GM19240 (cell line): Measurements from ENCODE around the gene ANKMY1.

Source experiments
- DNase-seq: peaks from one replicate; pipeline ENCODE4 v3.0.0; 2011; ENCODE audit warnings: low spot score; ENCODE audit not compliant: insufficient read length

The ANKMY1 gene

DNA sequence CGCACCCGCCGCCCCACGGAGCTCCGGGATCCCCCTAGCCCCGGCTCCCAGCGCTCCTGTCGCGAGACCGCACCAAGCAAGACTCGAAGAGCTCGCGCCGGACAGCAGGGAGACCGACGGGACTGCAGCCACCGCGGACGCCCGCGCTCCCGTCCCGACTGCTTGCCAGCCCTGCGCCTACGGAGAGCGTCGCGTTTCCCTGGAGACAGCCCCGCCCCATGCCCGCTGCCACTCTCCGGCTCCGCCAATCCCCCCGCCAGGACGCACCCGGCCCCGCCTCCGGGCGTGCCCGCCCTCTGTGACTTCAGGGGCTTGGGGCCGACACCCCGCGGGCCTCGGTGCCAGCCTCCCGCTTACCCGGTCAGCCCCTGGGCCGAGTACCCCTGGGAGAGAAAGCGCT lies at the start of gene ANKMY1:
Gene ANKMY1, minus strand, starts transcription at position 181 of the 400 bp plus-strand sequence. CDS start 653 bp downstream, outside the sequence.
- DNase-seq: no peak

- no peak for DNase-seq
Observed at GRCh38 chr2:240605867-240606743, 48.3 kb upstream of the ANKMY1 start.

DNA sequence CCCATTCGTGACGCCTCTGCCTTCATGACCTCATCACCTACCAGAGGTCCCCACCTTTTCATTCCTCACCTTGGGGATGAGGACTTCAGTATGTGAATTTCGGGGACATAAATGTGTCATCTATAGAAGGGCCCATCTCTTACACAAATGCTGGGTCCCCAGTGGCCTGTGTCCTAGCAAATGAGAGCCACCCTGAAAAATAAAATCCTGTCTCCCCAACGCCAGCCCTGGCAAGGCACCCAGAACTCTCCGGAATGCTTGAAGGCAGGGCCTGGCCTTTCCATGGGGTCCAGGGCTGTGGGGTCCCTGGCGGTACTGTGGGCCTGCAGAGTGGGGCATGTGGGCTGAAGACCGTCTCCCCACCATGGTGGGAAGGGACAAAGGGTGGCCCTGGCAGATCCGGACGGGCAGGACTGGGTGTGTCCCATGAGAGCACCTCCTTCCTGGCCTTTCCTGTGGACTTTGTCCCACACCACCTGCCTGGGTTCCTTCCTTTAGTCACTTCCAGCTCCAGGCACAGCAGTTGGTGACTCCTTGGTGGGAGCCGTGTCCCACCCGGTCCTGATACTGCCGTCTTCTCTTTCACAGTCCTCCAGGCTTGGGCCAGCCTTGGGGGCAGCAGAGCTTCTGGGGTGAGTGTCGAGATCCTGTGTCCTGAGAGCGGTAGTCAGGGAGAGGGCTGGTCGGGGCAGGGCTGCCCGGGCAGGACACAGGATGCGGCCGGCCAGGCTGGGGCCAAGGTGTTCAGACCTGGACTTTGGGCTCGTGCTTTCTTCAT lies 47.3 kb upstream of the ANKMY1 start:
- DNase-seq: no peak

GRCh38 chr2:240604291-240604938 lies 46.6 kb upstream of the ANKMY1 start:
- peak; percentile 64 for DNase-seq

DNA sequence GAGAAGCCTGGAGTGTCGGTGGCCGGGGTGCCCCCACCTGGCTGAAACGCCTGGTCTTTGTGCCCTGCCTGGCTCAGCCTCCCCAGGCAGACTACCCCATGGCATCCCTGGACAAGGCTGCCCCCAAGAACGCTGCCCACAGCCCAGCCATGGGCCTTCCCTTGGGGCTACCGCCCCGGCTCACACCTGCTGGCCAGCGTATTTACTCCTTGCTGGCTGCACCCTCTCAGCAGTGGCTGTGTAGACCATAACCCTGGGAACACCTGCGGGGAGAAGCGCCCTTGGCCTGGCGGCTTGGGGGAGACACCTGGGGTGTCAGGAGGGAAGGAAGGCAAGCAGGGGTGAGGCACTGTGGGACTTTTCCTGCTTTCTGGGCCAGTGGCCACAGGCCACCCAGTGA lies 46.1 kb upstream of the ANKMY1 start:
- no peak for DNase-seq

- no peak for DNase-seq
Observed at GRCh38 chr2:240603081-240603835, 45.5 kb upstream of the ANKMY1 start.

DNA sequence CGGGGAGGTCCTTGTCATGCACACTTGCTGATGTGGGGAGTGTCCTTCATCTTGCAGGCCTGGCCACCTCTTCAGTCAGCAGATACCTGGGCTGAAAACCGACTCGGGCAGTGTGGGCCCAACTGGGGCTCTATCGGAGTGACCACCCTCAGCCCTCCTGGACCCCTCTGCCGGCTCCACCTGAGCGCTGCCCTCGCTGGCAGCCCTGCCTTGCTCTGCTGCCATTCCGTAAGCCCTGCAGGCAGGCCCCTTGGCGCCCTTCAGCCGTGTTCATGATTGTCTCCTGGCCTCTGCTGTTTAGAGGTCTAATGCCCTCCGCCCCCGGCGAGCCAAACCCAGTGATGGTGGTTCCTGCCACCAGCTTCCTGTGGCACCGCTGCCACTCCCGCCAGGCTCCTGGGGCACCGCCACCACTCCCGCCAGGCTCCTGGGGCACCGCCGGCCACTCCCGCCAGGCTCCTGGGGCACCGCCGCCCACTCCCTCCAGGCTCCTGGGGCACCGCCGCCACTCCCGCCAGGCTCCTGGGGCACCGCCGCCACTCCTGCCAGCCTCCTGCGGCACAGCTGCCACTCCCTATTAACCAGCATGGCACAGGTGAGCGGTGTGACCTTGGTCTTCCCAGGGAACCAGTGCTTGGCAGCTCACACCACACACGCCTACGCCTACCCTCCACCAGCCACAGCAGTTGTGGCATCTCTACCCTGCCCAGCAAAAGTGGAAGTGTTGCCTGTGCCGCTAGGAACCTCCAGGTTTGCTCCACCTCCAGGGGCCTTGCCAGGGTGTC lies 44.7 kb upstream of the ANKMY1 start:
- no peak for DNase-seq

GRCh38 chr2:240601831-240602160 lies 44.0 kb upstream of the ANKMY1 start:
- no peak for DNase-seq

- DNase-seq: no peak
Observed at GRCh38 chr2:240601061-240601830, 43.5 kb upstream of the ANKMY1 start.

GRCh38 chr2:240600451-240600961 lies 42.7 kb upstream of the ANKMY1 start:
- DNase-seq: no peak

DNA sequence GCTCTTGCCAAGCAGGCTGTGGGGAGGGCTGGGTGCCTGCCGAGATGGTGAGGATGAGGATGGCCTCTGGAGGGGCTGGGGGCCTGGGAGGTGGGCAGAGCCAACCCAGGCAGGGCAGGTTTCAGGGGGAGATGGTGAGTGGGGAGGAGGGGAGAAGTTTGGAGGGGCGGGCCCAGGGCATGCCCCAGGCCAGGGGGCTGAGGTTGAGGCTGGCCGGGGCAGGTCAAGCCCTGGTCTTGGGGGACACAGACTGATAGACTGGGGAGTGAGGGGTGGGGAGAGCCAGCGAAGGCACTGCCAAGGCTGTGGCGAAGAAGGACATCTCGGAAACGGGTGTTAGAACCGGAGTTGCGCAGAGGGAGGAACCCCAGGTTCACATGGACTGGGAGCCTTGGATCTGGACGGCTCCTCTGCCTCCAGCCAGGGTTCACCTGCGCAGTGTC lies 41.4 kb upstream of the ANKMY1 start:
- DNase-seq: no peak

DNA sequence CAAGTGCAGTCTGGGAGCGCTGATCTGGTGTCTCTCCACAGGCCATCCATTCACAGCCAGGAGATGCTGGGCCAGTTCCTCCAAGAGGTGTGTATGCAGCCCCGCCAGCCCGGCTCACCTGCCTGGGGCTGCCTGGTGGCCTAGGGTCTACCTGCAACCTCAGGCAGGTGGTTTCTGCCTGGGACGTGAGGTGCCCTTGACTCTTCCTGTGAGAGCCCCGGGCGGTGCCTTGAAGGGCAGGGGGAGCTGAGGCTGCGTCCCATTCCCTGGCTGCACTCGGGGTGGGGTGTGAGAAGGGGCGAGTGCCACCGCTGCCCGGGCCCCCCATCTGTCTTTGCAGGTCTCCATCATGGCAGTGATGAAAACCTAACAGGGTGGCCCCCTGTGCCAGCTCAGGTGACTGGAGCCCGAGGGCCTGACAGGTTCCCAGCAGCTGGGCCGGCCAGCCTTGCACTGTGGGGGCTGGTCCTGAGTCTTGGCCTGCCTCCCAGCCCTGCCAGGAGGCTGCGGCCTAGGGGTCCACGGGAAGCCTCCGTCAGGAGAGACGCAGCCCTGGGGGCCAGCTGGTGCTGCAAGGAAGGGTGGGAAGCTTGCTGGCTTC lies 40.6 kb upstream of the ANKMY1 start:
- DNase-seq: no peak

DNA sequence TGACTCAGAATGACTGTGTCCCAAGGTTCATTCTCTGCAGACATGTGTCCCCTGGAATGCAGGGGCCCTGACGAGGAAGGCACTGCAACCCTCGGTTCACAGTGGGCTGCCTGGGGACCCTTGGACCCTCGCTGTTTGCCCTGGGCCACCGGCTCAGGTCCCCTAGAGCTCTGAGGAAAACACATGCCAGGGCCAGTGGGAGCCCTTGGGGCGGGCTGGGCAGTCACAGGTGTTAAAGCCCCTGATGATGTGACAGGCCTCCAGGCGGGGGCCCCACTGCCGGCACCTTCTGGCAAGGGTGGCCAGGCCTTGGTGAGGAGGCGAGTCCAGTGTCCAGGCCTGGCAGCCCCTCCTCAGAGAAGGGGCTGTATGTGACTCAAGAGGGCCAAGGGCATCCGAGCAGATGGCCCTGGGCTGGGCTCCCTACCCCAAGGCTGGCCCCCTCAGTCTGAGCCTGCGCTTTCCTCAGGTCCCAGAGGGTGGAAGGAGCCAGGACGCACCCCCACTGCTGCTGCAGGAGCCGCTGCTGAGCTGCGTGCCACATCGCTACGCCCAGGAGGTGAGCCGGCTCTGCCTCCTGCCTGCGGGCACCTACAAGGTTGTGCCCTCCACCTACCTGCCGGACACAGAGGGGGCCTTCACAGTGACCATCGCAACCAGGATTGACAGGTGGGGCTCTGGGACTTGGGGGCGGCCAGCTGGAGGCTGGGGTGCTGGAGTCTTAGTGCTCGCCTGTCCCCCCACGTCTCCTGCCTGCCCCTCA lies 39.8 kb upstream of the ANKMY1 start:
- DNase-seq: no peak

- no peak for DNase-seq
Observed at GRCh38 chr2:240597054-240597418, 39.2 kb upstream of the ANKMY1 start.

- no peak for DNase-seq
Observed at GRCh38 chr2:240596491-240596931, 38.7 kb upstream of the ANKMY1 start.

DNA sequence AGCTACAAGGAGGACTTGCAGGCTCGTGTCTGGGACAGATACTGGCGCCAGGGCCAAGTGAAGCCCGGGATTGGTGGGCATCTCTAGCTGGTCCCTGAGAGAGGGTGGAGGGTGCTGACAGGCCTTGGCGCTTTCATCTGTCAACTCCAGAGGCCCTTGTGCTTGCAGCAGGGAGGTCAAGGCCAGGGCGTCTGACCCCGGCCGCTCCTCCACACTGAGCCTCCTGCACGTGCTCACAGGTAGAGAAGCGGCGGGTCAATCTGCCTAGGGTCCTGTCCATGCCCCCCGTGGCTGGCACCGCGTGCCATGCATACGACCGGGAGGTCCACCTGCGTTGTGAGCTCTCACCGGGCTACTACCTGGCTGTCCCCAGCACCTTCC lies 38.3 kb upstream of the ANKMY1 start:
- DNase-seq: no peak

DNA sequence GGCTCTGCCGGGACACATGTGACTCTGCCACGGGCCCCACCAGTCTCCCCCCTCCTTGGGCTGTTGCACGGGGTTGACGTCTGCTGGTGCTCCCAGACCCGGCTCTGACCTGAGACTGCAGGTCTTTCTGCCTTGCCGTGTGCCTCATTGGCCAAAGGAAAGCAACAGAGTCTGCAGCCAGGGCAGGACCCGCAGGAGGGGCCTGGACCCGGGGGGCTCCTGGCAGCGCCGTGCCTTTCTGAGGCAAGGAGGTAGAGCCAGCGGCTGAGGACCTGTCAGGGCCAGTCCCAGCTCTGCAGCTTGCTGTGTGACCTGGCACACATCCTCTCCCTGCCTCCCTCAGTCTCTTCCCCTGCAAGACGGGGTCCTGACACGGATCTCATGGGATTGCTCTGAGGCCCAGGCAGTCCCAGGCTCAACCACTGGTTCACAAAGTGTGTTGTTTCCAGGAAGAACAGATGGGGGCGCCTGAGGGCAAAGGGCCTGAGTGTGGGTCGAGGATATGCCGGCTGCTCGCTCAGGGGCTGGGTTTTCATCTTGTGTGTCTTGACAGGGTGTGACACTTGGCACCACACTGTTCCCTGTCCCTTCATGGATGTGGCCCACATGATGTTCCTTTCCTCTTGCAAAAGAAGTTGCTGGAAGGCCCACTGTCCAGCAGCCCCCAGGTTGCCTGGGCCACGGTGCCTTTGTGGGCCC lies 37.7 kb upstream of the ANKMY1 start:
- no peak for DNase-seq
